GM19438 (cell line): ENCODE measurements around the gene NUP62.

ENCODE experiments used
- ATAC-seq: cut with Tn5 transposase; IDR thresholded peaks from one replicate; pipeline ENCODE4 v1.9.1; 2021; ENCODE audit warnings: low read depth; ENCODE audit not compliant: unreplicated experiment

NUP62 gene

GRCh38 chr19:49871349-49871985 is 57.8 kb downstream of the NUP62 start:
- ATAC-seq = no peak

DNA sequence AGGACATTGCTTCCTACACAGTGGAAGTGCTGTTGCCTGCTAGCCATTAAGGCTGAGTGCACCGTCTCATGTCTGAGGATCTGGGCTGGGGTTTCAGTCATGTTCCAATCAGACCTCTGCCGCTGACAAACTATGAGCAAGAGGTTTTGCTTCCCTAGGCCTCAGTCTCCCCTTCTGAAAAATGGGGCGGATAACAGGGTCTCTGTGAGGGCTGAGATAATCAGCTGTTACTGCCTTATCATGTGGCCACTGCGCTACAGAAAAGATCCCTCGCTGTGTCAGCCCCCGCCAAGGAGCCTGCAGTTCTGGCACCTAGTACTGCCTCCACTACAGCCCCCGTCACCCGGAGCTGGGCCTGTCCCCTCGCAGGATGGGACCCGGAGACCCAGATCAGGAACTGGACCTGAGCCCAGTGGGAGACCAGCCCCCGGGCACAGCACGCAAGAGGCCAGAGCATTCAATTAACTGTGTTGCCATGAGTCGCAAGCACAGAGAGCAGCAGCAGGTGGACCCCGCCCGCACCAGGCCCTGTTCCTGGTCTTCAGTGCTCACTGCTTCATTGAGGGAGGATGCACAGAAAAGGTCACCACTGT is 58.9 kb downstream of the NUP62 start:
- no peak for ATAC-seq

GRCh38 chr19:49869484-49870308 is 59.6 kb downstream of the NUP62 start:
- peak; percentile 57 for ATAC-seq

GRCh38 chr19:49869009-49869483 is 60.3 kb downstream of the NUP62 start:
- peak; percentile 10 for ATAC-seq

DNA sequence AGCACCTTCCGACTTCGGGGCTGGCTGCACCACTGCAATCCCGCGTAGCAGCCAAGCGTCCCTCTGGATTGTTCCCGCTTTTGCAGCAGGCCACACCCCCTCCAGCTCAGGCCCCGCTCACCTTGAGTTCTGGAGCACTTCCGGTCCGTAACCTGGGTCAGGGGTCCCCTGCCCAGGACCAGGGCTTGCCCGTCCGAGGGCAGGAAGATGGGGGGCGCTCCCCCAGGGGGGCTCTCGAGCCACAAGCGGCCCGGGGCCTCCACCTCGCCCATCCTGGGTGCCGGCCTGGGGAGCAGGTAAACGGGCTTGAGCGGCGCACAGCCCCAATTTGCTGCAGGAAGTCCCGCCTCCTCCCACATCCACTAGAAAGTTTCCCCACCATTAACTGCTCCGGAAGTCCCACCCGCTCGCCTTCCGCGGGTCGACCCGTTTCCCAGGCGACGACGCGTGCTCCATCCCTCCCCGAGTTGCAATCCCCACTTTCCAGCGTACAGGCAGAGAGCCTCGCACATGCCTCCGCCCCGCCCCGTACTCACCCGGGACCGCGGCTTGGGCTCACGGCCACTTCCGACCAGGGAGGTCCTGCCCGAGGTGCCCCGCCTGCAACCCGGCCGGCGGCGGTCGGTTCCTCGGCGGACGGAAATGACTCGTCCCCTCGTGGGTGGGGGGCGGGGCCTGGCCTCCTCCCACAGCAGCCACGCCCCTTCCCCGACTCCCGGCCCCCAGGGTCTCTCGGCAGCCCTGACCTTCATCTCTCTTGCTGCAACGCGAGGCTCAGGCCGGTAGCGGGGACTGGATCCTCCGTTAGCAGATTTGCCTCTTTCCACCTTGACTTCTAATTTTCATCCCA is 62.1 kb downstream of the NUP62 start, which contains the start of gene PNKP:
Gene PNKP (minus strand): TSS at position 644 of the 850 bp plus-strand sequence. CDS start 372 bp downstream, at position 272.
- ATAC-seq = peak; percentile 34

DNA sequence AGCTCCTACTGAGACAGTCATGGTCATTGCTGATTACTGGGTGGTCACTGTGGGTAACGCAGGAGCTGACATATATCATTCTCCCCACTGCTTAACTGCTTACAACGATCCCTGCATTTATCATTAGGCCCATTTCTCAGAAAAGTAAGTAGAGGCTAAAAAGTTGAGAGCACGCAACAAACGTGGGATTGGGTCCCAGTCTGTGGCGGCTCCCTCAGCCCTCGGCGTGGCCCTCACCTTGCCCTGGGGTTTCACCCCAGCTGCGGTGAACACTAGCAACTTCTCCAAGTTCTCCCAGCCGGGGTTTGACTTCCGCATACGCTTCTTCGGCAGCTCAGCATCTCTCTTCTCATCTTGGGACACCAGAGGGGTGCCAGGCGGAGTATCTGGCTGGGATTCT is 64.4 kb downstream of the NUP62 start:
- ATAC-seq = no peak

GRCh38 chr19:49863935-49864320 is 65.4 kb downstream of the NUP62 start:
- ATAC-seq = no peak

DNA sequence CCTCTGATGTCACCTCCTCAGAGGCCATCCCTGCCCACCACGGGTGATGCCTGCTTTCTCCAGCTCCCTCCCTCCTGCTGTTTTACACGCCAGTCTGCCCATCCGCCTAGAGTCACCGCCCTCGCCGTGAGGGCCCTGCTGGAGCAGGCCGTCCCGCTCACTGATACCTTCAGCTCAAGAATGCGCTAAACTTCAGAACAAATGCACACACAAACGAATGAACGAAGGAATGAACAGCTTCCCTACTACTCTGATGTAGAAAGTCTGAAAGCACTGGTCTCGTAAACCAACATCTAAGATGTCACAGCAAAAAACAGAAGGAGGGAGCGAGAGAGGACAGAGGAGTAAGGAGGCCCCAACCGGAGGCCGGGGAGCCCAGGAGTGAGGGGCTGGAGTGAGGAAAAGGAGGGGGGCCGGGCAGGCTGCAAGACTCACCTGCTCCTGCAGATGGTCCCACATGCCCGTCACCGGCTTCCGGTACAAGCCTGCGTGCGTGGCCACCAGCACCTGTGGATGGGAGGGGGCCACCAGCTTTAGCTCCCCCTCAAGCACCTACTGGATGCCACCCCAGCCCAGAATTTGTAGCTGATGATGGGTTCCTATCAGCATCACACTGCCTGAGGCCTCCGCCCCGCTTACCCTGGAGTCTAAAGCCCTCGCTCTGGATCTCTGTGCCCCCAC is 65.9 kb downstream of the NUP62 start:
- no peak for ATAC-seq

- no peak for ATAC-seq
These were observed 66.7 kb downstream of the NUP62 start for GRCh38 chr19:49862391-49863253.

DNA sequence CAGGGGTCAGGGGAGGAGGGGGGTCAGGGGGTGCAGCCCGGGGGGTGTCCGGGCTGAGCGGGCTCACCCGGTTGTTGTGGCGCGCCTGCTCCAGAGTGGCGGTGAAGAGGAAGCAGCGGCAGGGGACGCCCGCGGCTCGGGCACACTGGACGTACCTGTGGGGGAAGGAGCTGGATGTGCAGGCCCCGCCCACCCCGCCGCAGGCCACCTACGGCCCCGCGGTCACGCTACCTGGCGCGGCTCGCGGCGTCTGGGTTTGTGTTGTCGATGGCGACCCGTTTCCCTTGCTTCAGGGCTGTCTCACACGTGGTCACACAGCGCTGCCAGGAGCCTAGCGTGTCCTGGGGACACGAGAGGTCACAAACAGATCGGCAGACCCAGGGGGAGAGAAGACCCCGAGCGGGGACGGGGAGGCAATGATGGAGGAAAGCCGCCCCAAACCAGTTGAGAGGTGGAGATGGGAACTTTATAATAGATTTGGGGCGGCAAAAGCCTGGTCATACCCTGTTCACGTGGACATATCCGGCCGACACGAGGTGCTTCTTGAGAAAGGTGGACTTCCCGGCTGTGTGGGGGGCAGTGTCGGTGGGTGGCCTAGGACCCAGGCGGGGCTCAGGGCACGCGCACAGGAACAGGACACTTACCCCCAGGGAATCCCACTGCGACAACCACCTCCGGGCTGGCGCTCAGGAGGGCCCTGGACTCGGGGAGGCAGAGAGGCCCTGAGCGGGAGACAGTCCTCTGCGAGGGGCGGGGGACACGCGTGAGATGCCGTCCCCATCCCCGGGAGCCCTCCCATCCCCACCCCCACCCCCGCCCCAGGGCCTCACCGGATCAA is 67.5 kb downstream of the NUP62 start:
- ATAC-seq = no peak

DNA sequence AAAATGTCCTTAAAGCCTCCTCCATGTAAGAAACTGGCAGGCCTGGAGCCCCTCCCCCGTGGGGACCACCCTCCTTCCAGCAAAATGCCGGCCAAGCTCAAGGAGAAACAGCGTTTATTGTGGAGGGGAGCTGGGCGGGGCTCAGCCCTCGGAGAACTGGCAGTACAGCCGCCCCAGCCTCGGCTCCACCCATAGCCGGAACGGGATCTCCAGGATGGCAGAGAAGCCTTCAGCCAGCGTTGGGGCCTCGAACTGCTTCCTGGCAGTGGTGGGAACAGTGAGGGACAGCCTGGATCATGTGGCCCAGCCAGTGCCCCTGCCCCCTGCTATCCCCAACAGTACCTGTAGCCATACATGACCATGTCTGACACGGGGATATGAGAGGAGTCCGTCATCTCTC is 68.2 kb downstream of the NUP62 start:
- ATAC-seq = no peak

DNA sequence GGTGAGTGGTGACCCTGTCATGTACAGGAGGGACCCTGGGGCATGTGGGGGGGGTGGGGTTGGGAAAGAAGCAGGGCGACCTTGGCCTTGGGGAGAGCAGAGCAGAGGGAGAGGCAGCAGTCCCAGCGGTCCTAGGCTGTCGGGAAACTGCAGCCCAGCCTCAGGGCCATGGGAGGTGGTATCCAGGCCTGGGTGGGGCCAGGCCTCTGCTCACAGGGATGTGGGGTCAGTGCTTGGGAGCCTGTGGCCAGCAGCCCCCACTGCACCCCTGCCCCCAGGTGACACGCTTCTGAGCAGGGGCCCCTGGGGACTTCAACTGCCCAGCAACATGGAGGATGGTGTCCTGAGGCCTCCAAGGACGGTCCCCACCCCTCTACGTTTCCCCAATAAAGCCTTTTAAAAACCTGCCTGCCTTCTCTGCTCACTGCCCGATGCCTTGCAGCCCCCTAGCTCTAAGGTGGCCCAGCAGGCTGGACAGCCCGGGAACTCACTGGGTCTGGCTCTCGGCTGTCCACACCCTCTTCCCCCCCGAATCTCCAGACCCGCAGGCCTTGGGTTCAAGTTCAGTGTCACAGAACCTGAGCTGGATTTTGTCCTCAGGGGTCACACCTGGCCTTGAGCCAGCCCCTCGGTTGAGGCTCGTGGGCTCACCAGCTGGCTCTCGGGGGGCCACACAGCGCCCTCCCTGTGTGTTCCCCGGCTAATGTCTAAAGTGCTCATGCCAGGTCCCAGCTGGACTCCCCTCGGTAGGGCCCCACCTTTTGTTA is 68.8 kb downstream of the NUP62 start:
- no peak for ATAC-seq

DNA sequence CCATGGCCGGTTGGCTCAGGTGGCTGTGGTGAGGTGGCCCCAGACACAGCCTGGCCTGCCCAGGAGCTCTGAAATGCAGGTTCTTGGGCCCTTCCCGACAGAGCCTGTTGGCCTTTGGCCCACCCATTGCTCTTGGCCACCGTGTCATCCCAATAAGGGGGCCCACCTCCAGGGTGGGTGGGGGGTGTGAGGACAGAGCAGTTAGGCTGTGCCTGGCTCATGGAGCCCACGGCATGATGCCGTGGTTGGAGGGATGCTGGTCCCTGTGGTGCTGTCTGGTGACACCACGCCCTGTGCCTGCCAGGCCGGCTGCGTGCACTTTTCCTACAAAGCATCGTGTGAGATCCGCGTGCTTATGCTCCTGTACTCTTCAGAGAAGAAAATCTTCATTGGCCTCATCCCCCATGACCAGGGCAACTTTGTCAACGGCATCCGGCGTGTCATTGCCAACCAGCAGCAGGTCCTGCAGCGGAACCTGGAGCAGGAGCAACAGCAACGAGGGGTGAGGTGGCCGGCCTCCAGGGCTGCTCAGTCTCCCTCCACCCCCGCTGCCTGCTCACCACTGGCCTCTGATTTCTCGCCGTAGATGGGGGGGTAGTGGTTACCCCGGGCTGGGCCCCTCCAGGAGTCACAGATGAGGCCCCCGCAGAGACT is 69.5 kb downstream of the NUP62 start:
- ATAC-seq = no peak

- ATAC-seq = no peak
These were observed 71.0 kb downstream of the NUP62 start for GRCh38 chr19:49858088-49858985.

DNA sequence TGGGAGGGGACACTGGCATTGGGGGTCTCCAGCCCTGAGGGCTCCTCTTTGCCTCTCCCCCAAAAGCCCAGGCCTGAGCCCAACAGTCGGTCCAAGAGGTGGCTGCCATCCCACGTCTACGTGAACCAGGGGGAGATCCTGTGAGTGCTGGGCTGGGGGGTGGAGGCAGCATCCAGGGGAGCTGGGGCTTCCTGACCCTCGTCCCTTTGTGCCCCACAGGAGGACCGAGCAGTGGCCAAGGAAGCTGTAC is 71.5 kb downstream of the NUP62 start:
- ATAC-seq = no peak

- no peak for ATAC-seq
These were observed 72.1 kb downstream of the NUP62 start for GRCh38 chr19:49857061-49857837.
